ENCODE measurements around the gene CCNI.

Gene CCNI

GRCh38 chr4:77020017-77020416 lies 55.8 kb downstream of the CCNI start:
- TF ChIP-seq CTCF (IDR thresholded peaks at IDR 0.05; ENCODE audit: control insufficient read depth, extremely low read depth, insufficient read depth): no peak
- no peak overlapping the region for H3K4me3 ChIP-seq (ENCODE audit: low read depth, low read length)
- DNase-seq (ENCODE audit: low read depth): no peak

- TF ChIP-seq CTCF (IDR thresholded peaks at IDR 0.05; ENCODE audit: control insufficient read depth, extremely low read depth, insufficient read depth): no peak
- no peak overlapping the region for H3K4me3 ChIP-seq (ENCODE audit: low read depth, low read length)
- no peak for DNase-seq (ENCODE audit: low read depth)
Measured at GRCh38 chr4:77015390-77015789, 60.4 kb downstream of the CCNI start.

GRCh38 chr4:77014256-77014655 lies 61.5 kb downstream of the CCNI start:
- no peak for TF ChIP-seq CTCF (IDR thresholded peaks at IDR 0.05; ENCODE audit: control insufficient read depth, extremely low read depth, insufficient read depth)
- no peak for DNase-seq (ENCODE audit: low read depth)
- H3K4me3 ChIP-seq (ENCODE audit: low read depth, low read length): no peak overlapping the region

- no peak for TF ChIP-seq CTCF (IDR thresholded peaks at IDR 0.05; ENCODE audit: control insufficient read depth, extremely low read depth, insufficient read depth)
- no peak for DNase-seq (ENCODE audit: low read depth)
- no peak overlapping the region for H3K4me3 ChIP-seq (ENCODE audit: low read depth, low read length)
Measured at GRCh38 chr4:77012726-77013125, 63.1 kb downstream of the CCNI start.

- H3K4me3 ChIP-seq (ENCODE audit: low read depth, low read length): no peak overlapping the region
- TF ChIP-seq CTCF (IDR thresholded peaks at IDR 0.05; ENCODE audit: control insufficient read depth, extremely low read depth, insufficient read depth): no peak
Measured at GRCh38 chr4:77010841-77011354, 64.9 kb downstream of the CCNI start.

GRCh38 chr4:77009511-77010115 lies 66.2 kb downstream of the CCNI start:
- TF ChIP-seq CTCF (IDR thresholded peaks at IDR 0.05; ENCODE audit: control insufficient read depth, extremely low read depth, insufficient read depth): no peak
- no peak for DNase-seq (ENCODE audit: low read depth)
- no peak overlapping the region for H3K4me3 ChIP-seq (ENCODE audit: low read depth, low read length)

More at GRCh38 chr4:77010841-77011354, 64.9 kb downstream of the CCNI start:
- DNase-seq (ENCODE audit: low read depth): no peak

Measured in LNCaP clone FGC (cell line).